Measurements from ENCODE around the gene PCSK5. TPM values are rescaled to one million over a fixed set of nuclear protein-coding genes. Genes with fewer than 3 reads are reported as not detected.

The PCSK5 gene
- total and polyA plus RNA-seq, 2 donors (not counting 1 experiment from before 2014, with no cell fraction given), result 0.09 TPM; not detected in 1

DNA sequence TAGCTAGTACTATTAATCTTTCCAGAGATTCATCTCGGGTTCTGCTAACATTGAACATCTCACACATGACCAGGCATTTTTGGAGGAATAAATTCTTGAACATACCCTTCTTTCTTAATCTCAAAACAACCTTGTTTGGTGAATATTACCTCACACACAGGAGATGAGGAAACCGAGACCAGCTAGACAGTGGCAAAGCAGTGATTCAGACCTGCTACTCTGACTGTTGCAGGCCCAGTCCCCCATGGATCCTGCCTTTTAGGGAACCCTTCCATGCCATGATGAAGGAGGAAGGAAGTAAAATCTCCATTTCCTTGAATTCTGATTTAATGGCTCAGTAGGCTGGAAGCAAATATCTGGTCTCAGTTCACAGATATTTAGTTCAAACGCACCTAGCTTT is 2.6 kb downstream of the PCSK5 start:
- Mint-ChIP-seq H3K27ac (no peak overlapping the region), H3K4me1 (peaks cover 17% of the 10 kb centered on the region), H3K27me3 (peaks cover 50% of the 10 kb centered on the region), H3K9me3 (ENCODE audit: insufficient read depth) (no peaks in the 10 kb centered on the region), H3K4me3 (no peak overlapping the region)
- H3K9me3 ChIP-seq (ENCODE audit: control extremely low read depth in 1 of 3, control insufficient read depth in 2 of 3, insufficient read depth in 1 of 3, low read length in 2 of 3), result peaks cover 0 to 16% (median 0%) of the 10 kb centered on the region in 3 donors
- no peak overlapping the region for H3K27ac ChIP-seq (ENCODE audit: low read length in 2 of 2)
- no peaks in the 10 kb centered on the region for H3K79me2 ChIP-seq (ENCODE audit: control insufficient read depth, insufficient read depth, low read length)
- CTCF ChIA-PET, result no interaction called here
- TF ChIP-seq, protein P1, sequence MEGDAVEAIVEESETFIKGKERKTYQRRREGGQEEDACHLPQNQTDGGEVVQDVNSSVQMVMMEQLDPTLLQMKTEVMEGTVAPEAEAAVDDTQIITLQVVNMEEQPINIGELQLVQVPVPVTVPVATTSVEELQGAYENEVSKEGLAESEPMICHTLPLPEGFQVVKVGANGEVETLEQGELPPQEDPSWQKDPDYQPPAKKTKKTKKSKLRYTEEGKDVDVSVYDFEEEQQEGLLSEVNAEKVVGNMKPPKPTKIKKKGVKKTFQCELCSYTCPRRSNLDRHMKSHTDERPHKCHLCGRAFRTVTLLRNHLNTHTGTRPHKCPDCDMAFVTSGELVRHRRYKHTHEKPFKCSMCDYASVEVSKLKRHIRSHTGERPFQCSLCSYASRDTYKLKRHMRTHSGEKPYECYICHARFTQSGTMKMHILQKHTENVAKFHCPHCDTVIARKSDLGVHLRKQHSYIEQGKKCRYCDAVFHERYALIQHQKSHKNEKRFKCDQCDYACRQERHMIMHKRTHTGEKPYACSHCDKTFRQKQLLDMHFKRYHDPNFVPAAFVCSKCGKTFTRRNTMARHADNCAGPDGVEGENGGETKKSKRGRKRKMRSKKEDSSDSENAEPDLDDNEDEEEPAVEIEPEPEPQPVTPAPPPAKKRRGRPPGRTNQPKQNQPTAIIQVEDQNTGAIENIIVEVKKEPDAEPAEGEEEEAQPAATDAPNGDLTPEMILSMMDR (IDR thresholded peaks at IDR 0.05), result no peak
- TF ChIP-seq EZH2 (IDR thresholded peaks at IDR 0.05; ENCODE audit: borderline replicate concordance, insufficient read depth, low read depth, low read length, poor library complexity, severe bottlenecking), result no peak
- DNase-seq (no peak), ATAC-seq (ENCODE audit: low read depth) (no peak)
- peaks cover 18 to 29% of the 10 kb centered on the region in 2 donors for H3K4me1 ChIP-seq (ENCODE audit: control insufficient read depth in 2 of 2, insufficient read depth in 2 of 2, low read length in 2 of 2)
- no peaks in the 10 kb centered on the region for H3K36me3 ChIP-seq (replicated peaks in 1 of 2; ENCODE audit: control extremely low read depth in 1 of 2, control insufficient read depth in 1 of 2, extremely low read depth in 1 of 2, insufficient read depth in 2 of 2, low read length in 1 of 2)
- no peak overlapping the region for H3K4me2 ChIP-seq (replicated peaks; ENCODE audit: low read depth, low read length, poor library complexity, severe bottlenecking)
- no peaks in the 10 kb centered on the region for H4K20me1 ChIP-seq (ENCODE audit: control insufficient read depth, insufficient read depth, low read length, poor library complexity, severe bottlenecking)
- H2AFZ ChIP-seq (ENCODE audit: insufficient read depth, low read depth, low read length, poor library complexity, severe bottlenecking), result no peak overlapping the region
- no peak overlapping the region for H3K4me3 ChIP-seq (ENCODE audit: control extremely low read depth in 1 of 5, extremely low read depth in 1 of 5, insufficient read depth in 1 of 5, low read depth in 2 of 5, low read length in 4 of 5)
- intact Hi-C loops (cut with micrococcal nuclease), result no loop called here
- WGBS (ENCODE audit: insufficient coverage), result 87% methylated on average over 3 of the region's 3 CpGs
- POLR2A ChIA-PET, result no interaction called here
- H3K27me3 ChIP-seq (replicated peaks in 1 of 4; ENCODE audit: control extremely low read depth in 1 of 4, control insufficient read depth in 3 of 4, insufficient read depth in 4 of 4, low read length in 3 of 4), result peaks cover 0 to 42% (median 20%) of the 10 kb centered on the region in 4 experiments
- no peak overlapping the region for H3K9ac ChIP-seq (ENCODE audit: low read length)

DNA sequence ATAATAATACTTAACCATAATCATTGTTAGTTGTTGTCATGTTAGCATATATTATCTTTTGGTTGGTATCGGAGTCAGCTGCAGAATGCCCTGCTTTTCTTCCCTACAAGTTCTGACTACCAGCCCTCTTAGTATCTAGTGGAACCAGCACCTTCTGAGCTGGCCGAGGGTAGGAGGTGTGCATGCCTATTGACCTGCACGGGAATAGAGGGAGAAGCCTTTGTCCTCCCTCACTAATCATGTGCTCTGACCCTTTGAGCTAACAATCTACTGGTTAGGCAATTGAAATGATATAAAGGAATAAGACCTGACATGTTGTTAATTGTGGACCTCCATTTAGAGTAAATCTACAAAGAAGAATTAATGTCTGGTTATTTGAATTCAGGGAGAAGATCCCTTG is 4.1 kb downstream of the PCSK5 start:
- ATAC-seq (ENCODE audit: low read depth) (no peak), DNase-seq (no peak)
- Mint-ChIP-seq H3K9me3 (ENCODE audit: insufficient read depth) (no peaks in the 10 kb centered on the region), H3K27ac (no peak overlapping the region), H3K27me3 (peaks cover 44% of the 10 kb centered on the region), H3K4me3 (no peak overlapping the region), H3K4me1 (peaks cover 14% of the 10 kb centered on the region)
- peaks cover 0 to 16% (median 0%) of the 10 kb centered on the region in 3 donors for H3K9me3 ChIP-seq (ENCODE audit: control extremely low read depth in 1 of 3, control insufficient read depth in 2 of 3, insufficient read depth in 1 of 3, low read length in 2 of 3)
- H3K9ac ChIP-seq (ENCODE audit: low read length), result no peak overlapping the region
- no peak overlapping the region for H3K27ac ChIP-seq (ENCODE audit: low read length in 2 of 2)
- TF ChIP-seq, protein P1 (IDR thresholded peaks at IDR 0.05), result no peak
- TF ChIP-seq EZH2 (IDR thresholded peaks at IDR 0.05; ENCODE audit: borderline replicate concordance, insufficient read depth, low read depth, low read length, poor library complexity, severe bottlenecking), result no peak
- H2AFZ ChIP-seq (ENCODE audit: insufficient read depth, low read depth, low read length, poor library complexity, severe bottlenecking), result no peak overlapping the region
- H3K4me3 ChIP-seq (ENCODE audit: control extremely low read depth in 1 of 5, extremely low read depth in 1 of 5, insufficient read depth in 1 of 5, low read depth in 2 of 5, low read length in 4 of 5), result no peak overlapping the region
- H3K36me3 ChIP-seq (replicated peaks in 1 of 2; ENCODE audit: control extremely low read depth in 1 of 2, control insufficient read depth in 1 of 2, extremely low read depth in 1 of 2, insufficient read depth in 2 of 2, low read length in 1 of 2), result no peaks in the 10 kb centered on the region
- 100% methylated on average over 1 of the region's 3 CpGs for WGBS (ENCODE audit: insufficient coverage)
- POLR2A ChIA-PET, result no interaction called here
- no peaks in the 10 kb centered on the region for H3K79me2 ChIP-seq (ENCODE audit: control insufficient read depth, insufficient read depth, low read length)
- intact Hi-C loops (cut with micrococcal nuclease), result no loop called here
- H3K27me3 ChIP-seq (replicated peaks in 1 of 4; ENCODE audit: control extremely low read depth in 1 of 4, control insufficient read depth in 3 of 4, insufficient read depth in 4 of 4, low read length in 3 of 4), result peaks cover 0 to 39% (median 19%) of the 10 kb centered on the region in 4 experiments
- no peaks in the 10 kb centered on the region for H4K20me1 ChIP-seq (ENCODE audit: control insufficient read depth, insufficient read depth, low read length, poor library complexity, severe bottlenecking)
- CTCF ChIA-PET, result no interaction called here
- H3K4me1 ChIP-seq (ENCODE audit: control insufficient read depth in 2 of 2, insufficient read depth in 2 of 2, low read length in 2 of 2), result peaks cover 18 to 25% of the 10 kb centered on the region in 2 donors
- no peak overlapping the region for H3K4me2 ChIP-seq (replicated peaks; ENCODE audit: low read depth, low read length, poor library complexity, severe bottlenecking)
